Measurements from ENCODE around the gene TMEM198.

TMEM198 gene

DNA sequence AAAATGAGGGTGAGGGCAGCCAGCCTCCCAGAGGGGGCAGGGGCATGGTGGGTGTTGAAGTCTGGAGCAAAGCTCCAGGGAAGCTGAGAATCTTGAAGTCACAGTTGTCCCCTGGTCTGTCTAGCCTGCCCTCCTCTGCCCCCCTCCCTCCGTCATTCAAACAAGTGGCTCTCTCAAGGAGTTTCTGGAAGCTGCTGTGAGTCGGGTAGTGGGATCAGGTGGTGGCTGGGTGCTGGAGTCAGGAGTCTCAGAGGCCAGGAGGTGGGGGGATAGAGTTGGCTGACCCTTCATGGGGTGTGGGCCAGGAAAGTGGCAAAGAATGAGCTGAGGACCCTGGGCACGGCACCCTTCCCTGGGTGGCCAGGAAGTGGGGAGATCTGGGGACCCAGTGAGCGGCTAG, 30.0 kb upstream of the TMEM198 start:
- no peak overlapping the region for H3K27ac Mint-ChIP-seq
- no peaks in the 10 kb centered on the region for H3K9me3 Mint-ChIP-seq

DNA sequence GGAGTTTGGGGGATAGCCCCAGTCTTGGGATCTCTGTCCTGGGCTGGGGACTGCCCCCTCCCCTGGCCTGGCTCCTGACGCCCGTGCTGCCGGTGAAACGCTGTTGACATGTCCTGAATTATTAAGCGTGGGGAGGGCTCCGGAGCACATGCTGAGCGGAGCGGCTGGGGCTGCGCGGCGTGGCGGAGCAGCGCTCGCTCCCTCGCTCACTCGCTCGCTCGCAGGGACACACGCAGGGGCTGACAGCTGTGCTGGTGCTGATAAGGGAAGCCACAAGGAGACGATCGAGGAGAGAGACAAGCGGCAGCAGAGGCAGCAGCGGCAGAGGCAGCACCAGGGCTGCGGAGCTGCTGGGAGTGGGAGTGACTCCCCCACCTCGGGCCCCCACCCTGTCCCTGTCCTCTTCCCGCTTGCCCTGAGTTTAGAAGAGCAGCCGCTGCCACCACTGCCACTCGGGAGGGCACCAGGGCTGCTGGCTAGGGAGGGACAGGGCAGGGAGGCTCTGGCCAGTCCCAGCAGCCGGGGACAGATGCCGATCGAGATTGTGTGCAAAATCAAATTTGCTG, 29.5 kb upstream of the TMEM198 start, which contains the start of gene ASIC4:
Gene ASIC4 (plus strand): TSS at position 287 of the 566 bp plus-strand sequence. CDS start 243 bp downstream, at position 530.
- DNase-seq (no peak), ATAC-seq (replicated peaks) (no peak)
- H3K4me3 Mint-ChIP-seq = peak within 1 kb of the TSS in 1 of 2 donors; percentile 7
- H3K4me1 Mint-ChIP-seq (ENCODE audit: low read depth in 2 of 2) = peaks cover 25 to 27% of the 10 kb centered on the region in 2 donors
- H3K36me3 Mint-ChIP-seq (ENCODE audit: insufficient read depth) = peaks cover 2% of the 10 kb centered on the region
- no peak within 1 kb of the TSS for H3K27ac Mint-ChIP-seq
- peaks cover 93 to 100% of the 10 kb centered on the region in 2 donors for H3K27me3 Mint-ChIP-seq
- no peaks in the 10 kb centered on the region for H3K9me3 Mint-ChIP-seq

More for the DNA sequence above, 30.0 kb upstream of the TMEM198 start:
- Mint-ChIP-seq H3K27me3 (peaks cover 90 to 97% of the 10 kb centered on the region in 2 donors), H3K4me1 (ENCODE audit: low read depth in 2 of 2) (peaks cover 25 to 27% of the 10 kb centered on the region in 2 donors), H3K36me3 (ENCODE audit: insufficient read depth) (peaks cover 2% of the 10 kb centered on the region), H3K4me3 (peak overlapping the region in 1 of 2 donors; percentile 7)
- DNase-seq (no peak), ATAC-seq (replicated peaks) (no peak)

DNA sequence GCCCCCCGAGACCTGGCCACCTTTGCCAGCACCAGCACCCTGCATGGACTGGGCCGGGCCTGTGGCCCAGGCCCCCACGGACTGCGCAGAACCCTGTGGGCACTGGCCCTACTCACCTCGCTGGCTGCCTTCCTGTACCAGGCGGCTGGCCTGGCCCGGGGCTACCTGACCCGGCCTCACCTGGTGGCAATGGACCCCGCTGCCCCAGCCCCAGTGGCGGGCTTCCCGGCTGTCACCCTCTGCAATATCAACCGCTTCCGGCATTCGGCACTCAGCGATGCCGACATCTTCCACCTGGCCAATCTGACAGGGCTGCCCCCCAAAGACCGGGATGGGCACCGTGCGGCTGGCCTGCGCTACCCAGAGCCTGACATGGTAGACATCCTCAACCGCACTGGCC, 29.0 kb upstream of the TMEM198 start:
- Mint-ChIP-seq H3K27me3 (peaks cover 92 to 100% of the 10 kb centered on the region in 2 donors), H3K27ac (no peak overlapping the region), H3K4me1 (ENCODE audit: low read depth in 2 of 2) (peaks cover 21 to 22% of the 10 kb centered on the region in 2 donors), H3K36me3 (ENCODE audit: insufficient read depth) (peaks cover 2% of the 10 kb centered on the region), H3K4me3 (no peak overlapping the region), H3K9me3 (no peaks in the 10 kb centered on the region)
- DNase-seq = no peak
- no peak for ATAC-seq (replicated peaks)

DNA sequence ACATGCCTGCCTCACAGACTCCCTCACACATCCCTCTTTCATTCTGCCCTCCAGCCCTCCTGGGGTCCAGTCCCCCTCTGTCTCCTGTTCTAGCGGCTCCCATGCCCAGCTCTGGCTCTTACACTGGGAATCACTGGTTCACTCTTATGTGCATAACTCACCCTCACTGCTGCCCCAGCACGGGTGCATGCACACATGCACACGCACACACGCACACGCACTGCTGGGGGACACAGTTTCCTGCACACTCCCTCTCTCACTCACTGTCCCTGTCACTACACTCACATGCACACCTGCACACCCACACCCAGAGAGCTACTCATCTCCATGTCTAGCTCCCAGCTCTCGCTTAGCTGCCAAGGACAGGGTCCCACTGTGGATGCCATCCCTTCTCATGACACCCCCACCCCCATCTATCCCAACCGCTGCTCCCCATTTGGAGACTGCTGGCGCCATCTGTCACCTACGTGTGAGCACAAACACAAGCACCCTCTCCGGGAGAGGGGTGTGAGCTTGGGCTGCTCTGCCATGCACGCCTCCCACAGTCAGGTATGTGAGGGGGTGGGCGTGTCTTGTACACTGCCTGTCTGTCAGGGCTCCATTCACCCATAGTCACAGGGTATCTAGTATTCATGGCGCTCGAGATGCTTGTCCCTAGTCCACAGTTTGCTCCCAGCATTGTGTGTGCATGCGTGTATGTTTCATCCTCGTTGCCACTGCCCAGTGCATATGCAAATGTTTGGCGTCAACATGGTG, 27.8 kb upstream of the TMEM198 start:
- H3K36me3 Mint-ChIP-seq (ENCODE audit: insufficient read depth) = peaks cover 2% of the 10 kb centered on the region
- peaks cover 14 to 15% of the 10 kb centered on the region in 2 donors for H3K4me1 Mint-ChIP-seq (ENCODE audit: low read depth in 2 of 2)
- ATAC-seq (replicated peaks) (no peak), DNase-seq (no peak)
- no peak overlapping the region for H3K27ac Mint-ChIP-seq
- no peak overlapping the region for H3K4me3 Mint-ChIP-seq
- no peaks in the 10 kb centered on the region for H3K9me3 Mint-ChIP-seq
- peaks cover 91 to 100% of the 10 kb centered on the region in 2 donors for H3K27me3 Mint-ChIP-seq

DNA sequence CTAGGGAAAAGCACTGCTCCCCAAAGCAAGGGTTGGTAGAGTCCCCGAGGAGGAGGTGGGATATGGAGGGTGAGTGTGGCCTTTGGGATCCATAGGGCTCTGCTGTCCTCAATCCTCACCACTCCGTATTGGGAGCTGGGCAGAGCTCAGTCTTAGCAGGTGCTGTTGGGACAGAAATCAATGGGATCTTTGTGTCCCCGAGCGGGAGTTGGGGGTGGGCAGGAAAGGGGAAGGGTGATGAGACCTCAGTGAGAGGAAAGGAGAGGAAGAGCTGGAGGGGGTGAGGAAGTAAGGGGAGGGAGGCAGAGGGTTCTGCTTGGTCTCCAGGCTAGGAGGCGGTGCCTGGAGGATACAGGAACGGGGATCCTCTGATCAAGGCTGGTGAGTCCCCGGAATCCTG, 26.9 kb upstream of the TMEM198 start:
- ATAC-seq (replicated peaks) (no peak), DNase-seq (no peak)
- Mint-ChIP-seq H3K27ac (no peak overlapping the region), H3K4me3 (no peak overlapping the region), H3K4me1 (ENCODE audit: low read depth in 2 of 2) (peaks cover 14 to 22% of the 10 kb centered on the region in 2 donors), H3K27me3 (peaks cover 91 to 100% of the 10 kb centered on the region in 2 donors), H3K36me3 (ENCODE audit: insufficient read depth) (peaks cover 2% of the 10 kb centered on the region), H3K9me3 (no peaks in the 10 kb centered on the region)

DNA sequence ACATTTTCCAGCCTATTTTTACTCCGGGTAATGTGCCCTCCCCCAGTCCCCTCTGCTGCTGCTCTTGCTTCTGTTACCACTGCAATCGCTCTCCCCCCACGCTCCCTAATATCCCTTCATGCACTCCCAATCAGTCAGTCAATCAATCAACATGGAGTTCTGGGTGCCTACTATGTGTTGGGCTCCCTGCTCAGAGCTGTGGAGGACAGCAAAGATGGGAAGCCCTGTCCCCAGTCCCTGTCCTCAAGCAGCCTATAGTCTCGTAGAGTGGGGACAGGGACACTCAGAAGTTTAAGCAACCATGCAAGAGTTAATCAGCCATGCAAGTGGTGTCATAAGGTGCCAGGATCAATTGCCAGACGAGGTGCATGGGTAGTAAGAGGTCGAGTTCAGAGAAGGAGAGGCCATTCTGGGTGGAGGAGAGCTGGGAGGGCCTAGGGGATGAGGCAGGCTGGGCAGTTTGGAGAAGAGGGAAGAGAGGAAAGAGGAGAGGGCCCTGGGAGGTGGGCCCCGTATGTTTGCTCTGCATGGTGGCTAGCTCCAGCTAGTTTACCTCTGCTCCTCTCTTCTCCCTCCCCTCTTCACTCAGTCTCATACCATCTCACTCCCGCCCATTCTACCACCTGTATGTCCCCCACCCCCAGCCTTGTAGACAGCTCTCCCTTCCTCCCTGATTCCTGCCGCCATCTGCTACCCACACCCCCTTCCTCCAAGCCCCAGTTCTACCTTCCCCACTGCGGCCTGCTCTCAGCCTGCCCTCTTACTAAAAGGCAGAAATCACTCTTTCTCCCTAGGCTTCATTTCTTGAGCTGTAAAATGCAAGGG, 25.7 kb upstream of the TMEM198 start:
- DNase-seq = no peak
- ATAC-seq (replicated peaks) = no peak
- Mint-ChIP-seq H3K27ac (no peak overlapping the region), H3K4me3 (no peak overlapping the region), H3K4me1 (ENCODE audit: low read depth in 2 of 2) (peaks cover 11 to 21% of the 10 kb centered on the region in 2 donors), H3K36me3 (ENCODE audit: insufficient read depth) (peaks cover 2% of the 10 kb centered on the region), H3K9me3 (no peaks in the 10 kb centered on the region), H3K27me3 (peaks cover 86 to 96% of the 10 kb centered on the region in 2 donors)

DNA sequence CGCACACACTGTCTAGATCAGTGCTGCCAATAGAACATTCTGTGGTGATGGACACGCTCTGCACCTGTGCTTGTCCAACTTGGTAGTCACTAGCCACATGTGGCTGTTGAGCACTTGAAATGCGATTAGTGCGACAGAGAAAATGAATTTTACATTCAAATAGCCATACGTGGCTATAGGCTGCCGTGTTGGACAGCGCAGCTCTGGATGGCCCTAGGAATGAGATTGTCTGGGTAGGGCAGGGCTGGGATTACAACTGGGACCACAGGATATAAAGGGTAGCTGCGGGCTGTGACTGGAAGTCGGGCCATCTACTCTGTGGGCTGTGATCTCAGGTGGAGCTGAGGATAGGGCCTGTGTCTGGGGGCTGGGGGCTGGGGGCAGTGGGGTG, 24.3 kb upstream of the TMEM198 start:
- H3K27me3 Mint-ChIP-seq = peaks cover 86 to 96% of the 10 kb centered on the region in 2 donors

DNA sequence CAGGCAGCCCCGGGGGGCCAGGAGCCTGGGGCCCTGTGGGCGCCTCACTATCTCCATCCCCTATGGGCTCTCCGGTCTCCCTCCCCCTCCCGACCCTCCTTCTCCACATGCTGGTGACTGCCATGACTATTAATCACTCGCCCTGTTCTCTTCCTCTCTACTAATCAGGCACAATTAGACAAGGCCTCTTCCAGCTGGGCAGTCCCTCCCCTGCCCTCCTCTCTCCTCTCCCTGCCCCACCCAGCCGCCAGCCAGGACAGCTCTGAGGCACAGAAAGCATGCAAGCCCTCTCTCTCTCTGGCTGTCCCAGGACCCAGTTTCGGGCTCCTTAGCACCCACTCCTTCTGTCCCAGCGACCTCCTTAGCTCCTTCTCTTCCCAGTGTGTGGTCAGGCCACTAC, 23.7 kb upstream of the TMEM198 start:
- H3K36me3 Mint-ChIP-seq (ENCODE audit: insufficient read depth) = no peaks in the 10 kb centered on the region
- peaks cover 0 to 12% of the 10 kb centered on the region in 2 donors for H3K4me1 Mint-ChIP-seq (ENCODE audit: low read depth in 2 of 2)
- peaks cover 88 to 96% of the 10 kb centered on the region in 2 donors for H3K27me3 Mint-ChIP-seq
- DNase-seq (no peak), ATAC-seq (replicated peaks) (no peak)
- no peaks in the 10 kb centered on the region for H3K9me3 Mint-ChIP-seq
- H3K4me3 Mint-ChIP-seq = no peak overlapping the region
- H3K27ac Mint-ChIP-seq = no peak overlapping the region

More for the DNA sequence above, 24.3 kb upstream of the TMEM198 start:
- Mint-ChIP-seq H3K27ac (no peak overlapping the region), H3K4me1 (ENCODE audit: low read depth in 2 of 2) (peaks cover 0 to 12% of the 10 kb centered on the region in 2 donors), H3K36me3 (ENCODE audit: insufficient read depth) (no peaks in the 10 kb centered on the region), H3K4me3 (no peak overlapping the region), H3K9me3 (no peaks in the 10 kb centered on the region)
- ATAC-seq (replicated peaks) = no peak
- DNase-seq = no peak

DNA sequence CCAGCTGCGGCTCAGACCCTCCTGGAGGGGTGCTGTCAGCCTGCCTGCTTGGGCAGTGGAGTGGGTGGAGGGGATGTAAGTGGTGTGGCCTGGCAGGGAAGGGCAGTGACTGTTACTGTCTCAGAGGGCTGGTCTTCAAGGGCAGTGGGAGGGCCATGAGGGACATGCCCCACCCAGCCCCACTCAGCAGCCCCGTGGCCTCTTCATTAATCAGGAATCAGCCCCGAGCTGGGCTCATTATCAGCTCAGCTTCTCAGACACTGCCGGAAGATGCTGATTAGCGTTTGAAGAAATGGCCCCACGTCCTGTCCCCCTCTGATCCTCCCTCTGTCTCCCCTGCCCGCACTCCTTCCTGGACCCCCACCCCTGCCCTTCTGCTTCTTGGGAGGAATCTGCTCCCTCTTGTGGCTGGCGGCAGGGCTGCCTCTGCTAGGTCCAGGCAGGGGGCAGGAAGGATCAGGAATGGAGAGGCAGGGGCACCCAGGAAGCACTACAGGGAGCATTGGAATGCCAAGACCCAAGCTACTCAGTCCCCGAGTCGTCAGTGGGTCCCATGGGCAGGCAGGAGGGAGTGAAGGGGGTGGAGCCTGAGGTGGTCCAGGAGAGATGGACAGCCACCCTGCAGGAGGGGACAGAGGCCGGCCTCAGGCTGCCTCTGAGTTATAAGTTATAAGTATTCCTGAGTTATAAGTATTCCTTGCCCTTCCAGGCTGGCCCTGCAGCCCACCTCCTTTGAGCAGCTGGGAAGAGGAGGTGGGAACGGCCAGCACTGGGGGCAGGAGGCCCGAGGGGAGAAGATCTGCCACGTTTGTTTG, 22.6 kb upstream of the TMEM198 start:
- no peaks in the 10 kb centered on the region for H3K9me3 Mint-ChIP-seq
- ATAC-seq (replicated peaks) (peak; percentile 14), DNase-seq (no peak)
- H3K27ac Mint-ChIP-seq = no peak overlapping the region
- peaks cover 0 to 9% of the 10 kb centered on the region in 2 donors for H3K4me1 Mint-ChIP-seq (ENCODE audit: low read depth in 2 of 2)
- H3K27me3 Mint-ChIP-seq = peaks cover 88 to 96% of the 10 kb centered on the region in 2 donors
- H3K4me3 Mint-ChIP-seq = peak overlapping the region; percentile 47
- H3K36me3 Mint-ChIP-seq (ENCODE audit: insufficient read depth) = no peaks in the 10 kb centered on the region

DNA sequence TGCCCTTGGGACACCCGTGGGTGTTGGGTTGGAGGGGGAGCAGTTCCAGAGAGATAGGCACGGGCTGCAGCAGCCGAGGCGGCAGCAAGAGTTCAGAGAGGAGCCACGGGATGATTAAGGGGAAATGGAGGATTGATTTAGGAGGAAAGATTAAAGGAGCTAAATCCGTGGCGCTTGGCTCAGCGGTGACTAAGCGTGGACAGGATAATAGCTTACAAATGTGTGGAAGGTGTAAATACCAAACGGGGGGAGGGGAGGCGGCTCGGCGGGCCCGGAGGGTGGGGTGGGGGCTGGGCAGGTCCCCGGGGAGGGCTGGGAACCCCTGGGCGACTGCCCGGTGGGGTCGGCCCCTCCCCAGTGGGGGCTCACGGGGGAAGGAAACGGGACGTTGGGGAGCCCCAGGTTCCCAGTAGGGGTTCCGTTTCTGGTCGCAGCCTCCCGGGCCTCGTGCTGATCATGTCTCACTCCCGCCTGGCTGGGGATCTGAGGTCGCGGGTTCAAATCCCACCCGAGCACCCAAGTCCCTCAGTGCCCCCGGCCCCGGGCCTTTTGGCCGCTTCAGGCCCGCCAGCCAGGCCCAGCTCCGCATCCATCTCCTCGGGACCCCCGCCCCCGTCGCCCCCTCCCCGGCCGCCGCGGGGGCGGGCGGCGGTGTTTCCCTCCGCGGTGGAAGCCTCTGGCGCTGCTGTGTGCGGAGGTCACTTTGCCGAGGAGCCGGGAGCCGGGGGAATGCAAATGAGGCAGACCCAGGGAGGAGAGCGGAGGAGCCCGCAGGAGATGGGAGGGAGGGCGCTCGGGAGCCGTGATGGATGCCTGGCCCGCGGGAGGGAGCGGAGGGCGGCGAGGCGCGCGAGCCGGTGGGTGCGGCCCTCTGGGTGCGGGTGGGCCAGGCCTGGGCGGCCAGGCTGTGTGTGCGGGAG, 21.5 kb upstream of the TMEM198 start:
- no peaks in the 10 kb centered on the region for H3K9me3 Mint-ChIP-seq
- peaks cover 88 to 96% of the 10 kb centered on the region in 2 donors for H3K27me3 Mint-ChIP-seq
- no peak for DNase-seq
- peak overlapping the region in 1 of 2 donors; percentile 16 for H3K27ac Mint-ChIP-seq
- H3K4me3 Mint-ChIP-seq = peak overlapping the region; percentile 47
- ATAC-seq (replicated peaks) = no peak
- H3K36me3 Mint-ChIP-seq (ENCODE audit: insufficient read depth) = no peaks in the 10 kb centered on the region
- H3K4me1 Mint-ChIP-seq (ENCODE audit: low read depth in 2 of 2) = peaks cover 0 to 9% of the 10 kb centered on the region in 2 donors

DNA sequence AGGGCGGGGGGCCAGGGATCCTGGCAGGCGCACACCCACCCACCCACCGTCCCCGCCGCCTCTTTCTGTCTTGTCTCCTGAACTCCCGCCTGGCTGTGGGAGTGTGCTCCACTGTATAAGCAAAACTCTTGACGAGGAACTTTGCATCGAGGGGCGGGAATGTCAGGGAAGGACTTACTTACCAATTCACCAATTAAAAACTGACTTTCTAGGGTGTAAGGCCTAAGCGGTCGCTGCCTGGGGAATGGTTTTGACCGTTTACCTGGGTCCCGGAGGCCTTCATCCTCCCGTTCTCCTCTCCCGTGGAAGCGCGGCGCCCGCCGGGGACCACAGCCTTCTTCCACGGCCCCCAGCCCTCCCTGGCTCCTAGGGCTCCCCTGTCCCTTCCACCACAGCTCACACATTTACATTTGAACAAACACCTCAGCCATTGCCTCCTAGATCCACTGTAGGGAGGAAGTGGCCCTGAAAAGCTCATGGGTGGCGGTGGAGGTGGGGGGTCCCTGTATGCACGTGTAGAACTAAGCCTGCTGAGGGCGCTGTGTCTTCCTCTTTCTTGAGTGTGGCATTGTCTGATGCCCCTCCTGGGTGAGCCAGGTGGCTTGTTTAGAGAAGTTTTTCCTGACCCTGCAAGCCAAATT, 20.7 kb upstream of the TMEM198 start:
- Mint-ChIP-seq H3K9me3 (no peaks in the 10 kb centered on the region), H3K27me3 (peaks cover 87 to 96% of the 10 kb centered on the region in 2 donors), H3K27ac (no peak overlapping the region), H3K4me3 (peak overlapping the region in 1 of 2 donors; percentile 25), H3K36me3 (ENCODE audit: insufficient read depth) (no peaks in the 10 kb centered on the region), H3K4me1 (ENCODE audit: low read depth in 2 of 2) (peaks cover 0 to 9% of the 10 kb centered on the region in 2 donors)
- DNase-seq = no peak
- ATAC-seq (replicated peaks) = peak; percentile 29

Measured in effector memory CD8-positive, alpha-beta T cell (primary cell).